HG03095 (cell line): ENCODE results near the gene SMIM36.
"Not testable (repeated sequence)": the region's sequence is repeated elsewhere in the genome, so short reads cannot be mapped to it uniquely, and the experiment has no call there.

ENCODE experiments used
- ATAC-seq: cut with Tn5 transposase; IDR thresholded peaks from one replicate; pipeline ENCODE4 v1.9.1; 2021; ENCODE audit warnings: moderate library complexity; ENCODE audit not compliant: unreplicated experiment

SMIM36 gene

GRCh38 chr17:55417411-55418268 lies 93.6 kb downstream of the SMIM36 start:
- no peak for ATAC-seq

DNA sequence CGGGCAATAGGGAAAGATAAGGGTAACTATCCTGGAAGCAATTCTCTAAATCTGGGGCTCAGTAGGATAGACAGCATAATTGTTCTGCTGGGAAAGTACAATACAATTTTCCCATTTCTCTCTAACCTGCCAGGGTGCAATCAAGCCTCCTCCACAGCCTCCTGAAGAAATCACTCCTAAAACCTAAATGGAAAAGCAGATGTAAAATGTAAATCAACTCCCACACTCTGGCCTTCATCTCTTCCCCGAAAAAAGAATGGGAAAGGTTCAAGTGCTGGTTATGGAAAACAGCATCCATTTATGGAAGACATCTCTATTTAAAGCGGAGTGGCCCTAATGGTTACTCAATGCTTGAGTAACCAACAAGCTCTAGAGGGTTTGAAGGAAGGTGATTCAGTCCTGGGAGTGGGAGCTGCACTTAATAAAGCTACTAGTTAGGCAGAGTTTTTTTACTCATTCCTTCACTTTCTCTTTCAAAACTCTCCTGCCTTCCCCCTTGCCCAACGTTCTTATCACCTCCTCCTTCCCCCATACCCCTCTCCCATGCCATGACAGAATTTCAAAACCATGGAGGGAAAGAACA lies 94.7 kb downstream of the SMIM36 start:
- ATAC-seq, result no peak

- no peak for ATAC-seq
These were observed 95.3 kb downstream of the SMIM36 start for GRCh38 chr17:55416000-55416399.

GRCh38 chr17:55414983-55415382 lies 96.3 kb downstream of the SMIM36 start:
- ATAC-seq, result no peak

DNA sequence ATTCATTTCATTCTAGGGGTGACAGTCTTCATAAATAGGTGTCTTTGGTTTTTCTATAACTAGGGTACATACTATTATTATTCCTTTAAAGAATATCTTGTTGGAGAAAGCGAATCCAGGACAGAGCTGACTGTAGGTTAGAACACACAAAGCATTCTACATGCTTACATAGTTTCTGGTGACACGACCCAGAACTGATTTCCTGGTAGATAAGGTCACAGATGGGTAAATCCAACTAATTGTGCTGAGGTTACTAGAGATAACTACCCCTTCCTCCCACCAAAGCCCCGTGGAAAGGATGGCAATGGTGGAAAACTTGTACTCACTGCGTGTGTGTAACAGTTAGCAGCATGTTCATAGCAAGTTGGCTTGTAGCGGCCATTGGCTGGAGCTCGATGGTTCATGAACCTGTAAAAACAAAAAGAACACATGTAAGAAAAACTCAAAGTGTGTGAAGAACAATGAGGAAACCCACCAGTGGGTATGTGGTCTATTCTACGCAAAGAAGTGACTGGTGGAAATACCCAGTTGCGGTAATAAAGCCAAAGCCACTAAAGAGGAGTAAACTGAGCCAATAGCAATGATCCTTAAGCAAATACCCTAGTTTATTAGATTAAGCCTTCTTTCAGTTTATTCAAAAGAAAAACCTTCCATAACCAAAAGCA lies 97.3 kb downstream of the SMIM36 start:
- no peak for ATAC-seq

DNA sequence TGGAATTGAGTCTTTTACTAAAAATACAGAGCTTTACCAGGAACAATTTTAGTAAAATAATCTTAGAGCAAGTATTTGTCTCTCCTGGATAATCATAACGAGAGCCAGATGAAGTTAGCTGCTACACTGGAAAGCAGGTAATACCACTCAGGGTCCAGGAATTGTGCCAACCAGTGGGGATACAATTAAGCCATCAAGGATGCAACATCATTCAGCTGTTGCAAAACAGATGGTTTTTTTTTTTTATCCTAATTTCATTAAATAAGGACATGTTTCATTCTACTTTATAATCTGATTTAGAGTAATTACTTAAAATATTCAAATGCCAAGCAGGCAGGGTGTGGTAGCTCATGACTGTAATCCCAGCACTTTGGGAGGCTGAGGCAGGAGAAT lies 99.8 kb downstream of the SMIM36 start:
- ATAC-seq, result no peak

- no peak for ATAC-seq
These were observed 100.4 kb downstream of the SMIM36 start for GRCh38 chr17:55410722-55411462.

GRCh38 chr17:55409030-55409800 lies 102.0 kb downstream of the SMIM36 start:
- ATAC-seq, result no peak

DNA sequence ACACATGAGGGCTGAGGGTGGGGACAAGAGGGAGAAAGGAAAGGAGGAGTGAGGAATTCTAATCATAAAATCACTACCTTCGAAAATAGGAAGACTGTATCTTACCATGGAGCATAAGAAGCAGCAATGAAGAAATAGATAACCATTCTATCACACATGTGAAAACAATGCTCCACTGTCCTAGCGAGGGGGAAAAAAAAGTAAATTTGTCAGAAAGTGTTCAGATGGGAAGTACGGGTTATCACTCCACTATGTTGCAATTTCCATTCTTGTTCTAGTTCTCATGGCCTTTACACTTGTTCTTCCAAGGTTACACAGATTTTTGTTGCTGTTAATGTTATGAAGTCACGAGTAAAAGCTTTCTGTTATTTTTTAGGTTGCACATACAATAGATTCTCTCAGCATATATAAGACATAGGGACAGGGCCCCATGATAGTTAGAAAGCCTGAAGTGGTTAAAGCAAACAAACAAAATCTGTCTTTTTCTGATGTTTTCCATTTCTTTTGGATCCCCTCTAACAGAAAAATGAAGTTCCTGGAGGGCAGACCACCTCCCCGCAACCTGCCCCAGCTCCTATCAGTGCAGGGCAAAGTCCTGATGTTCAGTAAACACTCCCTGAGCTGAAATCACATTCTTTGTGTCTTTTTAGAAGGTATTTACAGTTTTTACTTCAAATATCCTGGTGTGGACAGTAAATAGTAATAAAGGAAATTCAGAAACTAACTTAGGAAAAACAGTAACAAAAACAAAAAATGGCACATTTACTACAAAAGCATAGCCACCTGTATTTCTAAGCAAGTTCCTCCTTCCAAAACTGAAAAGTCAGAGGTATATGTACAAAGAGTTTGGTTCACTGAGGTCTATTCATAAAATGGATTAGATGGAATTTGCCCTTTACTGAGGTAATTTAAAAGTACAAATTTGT lies 103.3 kb downstream of the SMIM36 start:
- no peak for ATAC-seq

- ATAC-seq, result no peak
These were observed 105.7 kb downstream of the SMIM36 start for GRCh38 chr17:55405600-55405999.

GRCh38 chr17:55404197-55404596 lies 107.1 kb downstream of the SMIM36 start:
- ATAC-seq, result not testable (repeated sequence)

- ATAC-seq, result no peak
These were observed 108.9 kb downstream of the SMIM36 start for GRCh38 chr17:55402374-55402773.
